HG03139 (cell line): ENCODE measurements around the gene PEAR1.

Source experiments
- ATAC-seq: cut with Tn5 transposase; IDR thresholded peaks from one replicate; pipeline ENCODE4 v1.9.1; 2021; ENCODE audit not compliant: unreplicated experiment

PEAR1 gene

GRCh38 chr1:156899956-156900718, 6.6 kb downstream of the PEAR1 start:
- no peak for ATAC-seq

DNA sequence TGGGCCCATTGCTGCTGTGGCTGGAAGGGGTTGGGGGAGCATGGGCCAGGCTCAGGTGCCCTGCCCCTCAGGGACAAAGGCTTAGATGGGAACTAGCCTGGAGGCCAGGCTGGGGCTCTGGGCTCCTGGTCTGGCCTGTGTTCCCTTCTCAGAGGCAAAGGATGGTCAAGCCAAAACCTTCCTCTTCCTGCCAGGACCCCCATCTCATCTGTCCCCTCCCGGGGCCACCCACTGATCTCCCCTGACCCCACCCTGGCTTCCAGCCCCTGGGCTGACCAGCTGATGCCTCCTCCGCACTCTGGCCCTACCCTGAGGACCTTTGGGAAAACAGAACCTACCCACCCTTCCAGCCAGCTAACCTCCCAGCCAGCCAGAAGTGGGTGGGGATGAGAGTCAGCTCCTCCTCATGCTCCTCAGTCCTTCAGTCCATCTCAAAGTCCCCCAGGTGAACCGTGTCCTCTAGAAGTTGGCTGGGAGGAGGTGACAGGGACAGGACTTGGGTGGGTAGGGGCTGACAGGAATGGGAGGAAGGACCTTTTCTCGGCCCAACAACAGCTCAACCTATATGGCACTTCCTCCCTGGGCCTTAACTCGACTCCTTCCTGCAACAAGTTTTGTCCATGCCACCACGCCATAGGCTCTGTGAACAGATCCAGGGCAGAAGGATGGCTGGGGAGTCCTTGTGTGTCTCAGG, 7.5 kb downstream of the PEAR1 start:
- ATAC-seq = no peak

DNA sequence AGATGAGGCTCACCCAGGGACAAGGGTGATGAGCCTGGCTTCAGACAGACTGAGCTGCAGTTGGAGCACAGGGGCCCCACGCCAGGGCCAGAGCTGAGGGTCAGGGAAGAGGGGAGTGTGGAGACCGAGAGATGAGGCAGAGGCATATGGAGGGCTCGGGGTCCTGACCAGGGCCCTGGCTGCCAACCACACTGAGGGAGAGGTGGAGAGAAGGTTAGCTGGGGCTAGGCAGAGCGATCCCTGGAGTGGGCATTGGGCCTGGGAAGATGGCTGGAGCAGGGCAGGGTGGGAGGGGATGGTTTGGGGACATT, 8.0 kb downstream of the PEAR1 start:
- no peak for ATAC-seq

- no peak for ATAC-seq
These were observed 8.7 kb downstream of the PEAR1 start for GRCh38 chr1:156901966-156902915.

DNA sequence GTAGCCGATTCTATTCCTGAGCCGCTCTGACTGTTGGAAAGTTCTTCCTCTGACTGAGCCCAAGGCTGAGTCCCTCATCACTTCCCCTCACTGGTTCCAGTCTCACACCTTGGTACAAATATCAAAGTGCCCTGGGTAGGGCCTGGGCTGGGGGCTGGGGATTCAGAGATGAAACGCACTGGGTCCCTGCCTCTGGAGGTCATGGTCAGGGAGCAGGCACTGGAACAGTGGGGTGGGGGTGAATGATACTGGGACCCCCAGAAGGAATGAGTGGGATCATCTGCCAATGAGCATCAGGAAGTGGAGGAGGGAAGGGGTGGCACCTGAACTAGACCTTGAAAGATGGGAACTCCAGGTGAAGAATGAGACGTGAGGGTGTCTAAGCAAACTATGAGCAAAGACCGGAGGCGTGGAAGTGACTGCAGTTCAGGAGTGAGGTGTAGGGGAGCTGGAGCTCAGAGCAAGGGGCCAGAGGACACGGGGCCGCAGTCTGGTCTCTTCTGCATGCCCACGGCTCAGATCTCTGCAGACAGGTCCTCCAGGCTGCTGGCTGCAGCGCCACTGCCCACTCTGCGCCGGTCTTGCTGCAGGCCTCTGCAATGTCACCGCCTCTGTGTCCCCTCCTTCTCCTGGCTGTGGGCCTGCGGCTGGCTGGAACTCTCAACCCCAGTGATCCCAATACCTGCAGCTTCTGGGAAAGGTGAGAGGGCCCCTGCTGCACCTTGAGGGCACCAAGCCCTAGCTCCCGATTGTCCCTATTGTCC, 10.0 kb downstream of the PEAR1 start:
- no peak for ATAC-seq

DNA sequence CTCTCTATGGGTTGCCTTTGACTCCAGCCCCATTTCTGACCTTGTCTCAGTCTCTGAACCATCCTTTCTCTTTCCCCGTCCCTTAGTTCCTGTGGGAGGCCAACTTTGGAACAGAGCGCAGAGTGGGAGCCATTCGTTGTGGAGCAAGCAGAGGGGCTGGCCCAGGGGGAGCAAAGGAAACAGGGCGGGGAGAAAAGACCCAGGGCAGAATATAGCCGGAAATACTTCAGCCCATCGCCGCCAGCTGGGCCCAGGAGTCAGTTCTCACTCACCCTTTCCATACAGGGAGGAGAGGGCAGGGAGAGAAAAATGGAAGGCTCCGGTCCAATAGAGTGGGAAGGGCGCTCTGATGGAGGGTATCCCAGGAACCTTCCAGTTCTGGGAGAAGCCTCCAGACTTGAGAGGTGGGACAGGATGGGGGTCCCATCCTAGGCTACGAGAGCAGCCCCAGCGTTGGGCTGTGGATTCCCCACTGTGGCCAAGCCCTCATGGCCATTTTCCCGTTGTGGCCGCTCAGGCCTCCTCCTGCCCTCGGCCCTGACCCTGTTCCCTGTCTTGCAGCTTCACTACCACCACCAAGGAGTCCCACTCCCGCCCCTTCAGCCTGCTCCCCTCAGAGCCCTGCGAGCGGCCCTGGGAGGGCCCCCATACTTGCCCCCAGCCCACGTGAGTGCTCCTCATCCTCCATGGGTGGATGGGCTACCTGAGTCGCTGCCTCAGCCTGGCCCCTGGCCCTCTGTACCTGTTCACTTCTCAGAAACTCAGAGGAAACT, 10.9 kb downstream of the PEAR1 start:
- no peak for ATAC-seq

- no peak for ATAC-seq
These were observed 11.7 kb downstream of the PEAR1 start for GRCh38 chr1:156905176-156905575.

- ATAC-seq = no peak
These were observed 12.1 kb downstream of the PEAR1 start for GRCh38 chr1:156905651-156906050.

DNA sequence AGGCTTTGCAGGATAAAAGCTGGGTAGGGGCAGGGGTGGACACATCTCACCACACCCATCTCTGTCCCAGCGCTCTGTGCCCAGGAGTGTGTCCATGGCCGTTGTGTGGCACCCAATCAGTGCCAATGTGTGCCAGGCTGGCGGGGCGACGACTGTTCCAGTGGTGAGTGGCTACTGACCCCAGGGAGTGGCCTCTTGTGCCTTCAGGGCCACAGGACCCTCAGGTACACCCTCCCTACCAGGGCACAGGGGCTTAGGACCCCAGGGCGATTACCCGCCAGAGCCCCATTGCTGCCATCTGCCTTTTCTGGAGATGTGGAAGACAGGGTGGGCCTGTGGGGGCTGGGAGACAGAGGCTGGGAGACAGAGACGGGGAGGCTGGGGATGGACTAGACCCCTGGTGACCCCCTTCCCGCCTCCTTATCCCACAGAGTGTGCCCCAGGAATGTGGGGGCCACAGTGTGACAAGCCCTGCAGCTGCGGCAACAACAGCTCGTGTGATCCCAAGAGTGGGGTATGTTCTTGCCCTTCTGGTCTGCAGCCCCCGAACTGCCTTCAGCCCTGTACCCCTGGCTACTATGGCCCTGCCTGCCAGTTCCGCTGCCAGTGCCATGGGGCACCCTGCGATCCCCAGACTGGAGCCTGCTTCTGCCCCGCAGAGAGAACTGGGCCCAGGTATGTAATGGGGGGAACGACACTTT, 12.8 kb downstream of the PEAR1 start:
- no peak for ATAC-seq

- no peak for ATAC-seq
These were observed 15.0 kb downstream of the PEAR1 start for GRCh38 chr1:156908541-156908940.

DNA sequence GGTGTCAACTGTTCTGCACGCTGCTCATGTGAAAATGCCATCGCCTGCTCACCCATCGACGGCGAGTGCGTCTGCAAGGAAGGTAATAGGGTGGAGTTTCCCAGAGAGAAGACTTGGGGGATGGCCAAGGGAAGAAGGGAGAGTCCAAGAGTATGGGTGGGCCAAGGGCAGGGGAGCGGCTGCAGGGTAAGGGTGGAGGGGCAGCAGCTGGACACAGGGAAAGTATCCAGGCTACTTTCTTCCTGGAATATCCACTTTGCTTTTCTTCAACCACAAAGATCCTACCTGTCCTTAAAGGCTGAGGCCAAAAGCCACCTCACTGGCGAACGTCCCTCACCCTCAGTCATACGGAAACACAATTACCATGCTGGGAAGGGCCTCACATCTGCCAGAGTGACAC, 15.4 kb downstream of the PEAR1 start:
- no peak for ATAC-seq

GRCh38 chr1:156909671-156910070, 16.2 kb downstream of the PEAR1 start:
- ATAC-seq = no peak

DNA sequence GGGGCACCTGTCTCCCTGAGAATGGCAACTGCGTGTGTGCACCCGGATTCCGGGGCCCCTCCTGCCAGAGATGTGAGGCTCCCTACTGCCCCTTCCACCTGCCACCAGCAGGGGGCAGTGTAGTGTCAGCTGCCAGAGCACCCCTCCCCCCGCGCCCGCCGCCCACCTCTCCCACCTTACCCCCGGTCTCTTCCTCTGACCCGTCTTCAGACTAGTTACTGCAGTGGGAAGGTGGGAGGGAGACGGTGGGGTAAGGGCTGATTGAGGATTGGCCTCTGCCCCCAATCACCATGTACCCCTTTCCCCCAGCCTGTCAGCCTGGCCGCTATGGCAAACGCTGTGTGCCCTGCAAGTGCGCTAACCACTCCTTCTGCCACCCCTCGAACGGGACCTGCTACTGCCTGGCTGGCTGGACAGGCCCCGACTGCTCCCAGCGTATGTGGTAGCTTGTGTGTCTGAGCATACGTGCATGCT, 16.8 kb downstream of the PEAR1 start:
- no peak for ATAC-seq

DNA sequence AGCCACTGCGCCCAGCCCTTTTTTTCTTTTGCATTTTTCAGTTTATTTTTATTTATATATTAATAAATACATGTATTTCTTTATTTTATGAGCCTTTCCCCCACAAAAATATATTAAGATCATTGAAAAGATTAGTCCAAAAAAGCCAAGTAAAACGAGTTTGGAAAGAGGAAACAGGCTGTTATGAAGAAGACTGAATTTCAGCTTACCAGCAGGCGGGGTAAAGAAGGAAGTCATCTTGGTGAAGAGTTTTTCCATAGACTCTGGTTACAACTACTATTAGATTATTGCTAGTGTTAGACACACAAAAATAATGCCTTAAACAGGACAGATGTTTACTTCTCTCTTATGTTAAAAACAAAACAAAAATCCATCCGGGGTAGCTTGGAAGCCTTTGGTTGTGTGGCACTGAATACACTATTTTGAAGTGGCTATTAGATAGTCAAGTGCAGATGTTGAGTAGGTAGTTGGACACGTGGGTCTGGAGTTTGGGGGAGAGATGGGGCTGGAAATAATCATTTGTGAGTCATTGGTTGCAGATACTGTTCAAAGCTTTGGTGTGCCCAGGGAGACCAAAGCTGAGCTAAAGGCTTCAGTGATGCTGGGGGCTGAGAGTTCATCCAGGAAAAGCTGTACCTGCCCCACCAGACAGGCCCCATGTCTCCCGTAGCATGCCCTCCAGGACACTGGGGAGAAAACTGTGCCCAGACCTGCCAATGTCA, 18.2 kb downstream of the PEAR1 start:
- ATAC-seq = no peak

DNA sequence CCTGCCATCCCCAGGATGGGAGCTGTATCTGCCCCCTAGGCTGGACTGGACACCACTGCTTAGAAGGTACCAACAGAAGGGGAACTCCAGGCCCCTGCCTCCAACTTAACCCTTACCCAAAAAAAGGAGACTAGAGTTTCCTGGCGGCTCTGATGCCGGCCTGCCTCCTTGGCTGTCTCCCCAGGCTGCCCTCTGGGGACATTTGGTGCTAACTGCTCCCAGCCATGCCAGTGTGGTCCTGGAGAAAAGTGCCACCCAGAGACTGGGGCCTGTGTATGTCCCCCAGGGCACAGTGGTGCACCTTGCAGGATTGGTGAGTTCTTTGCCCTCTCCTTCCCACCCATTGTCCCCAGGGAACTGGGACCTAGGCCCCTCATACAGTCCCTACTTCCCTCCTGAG, 18.8 kb downstream of the PEAR1 start:
- no peak for ATAC-seq

GRCh38 chr1:156912861-156913808, 19.6 kb downstream of the PEAR1 start:
- ATAC-seq = no peak

DNA sequence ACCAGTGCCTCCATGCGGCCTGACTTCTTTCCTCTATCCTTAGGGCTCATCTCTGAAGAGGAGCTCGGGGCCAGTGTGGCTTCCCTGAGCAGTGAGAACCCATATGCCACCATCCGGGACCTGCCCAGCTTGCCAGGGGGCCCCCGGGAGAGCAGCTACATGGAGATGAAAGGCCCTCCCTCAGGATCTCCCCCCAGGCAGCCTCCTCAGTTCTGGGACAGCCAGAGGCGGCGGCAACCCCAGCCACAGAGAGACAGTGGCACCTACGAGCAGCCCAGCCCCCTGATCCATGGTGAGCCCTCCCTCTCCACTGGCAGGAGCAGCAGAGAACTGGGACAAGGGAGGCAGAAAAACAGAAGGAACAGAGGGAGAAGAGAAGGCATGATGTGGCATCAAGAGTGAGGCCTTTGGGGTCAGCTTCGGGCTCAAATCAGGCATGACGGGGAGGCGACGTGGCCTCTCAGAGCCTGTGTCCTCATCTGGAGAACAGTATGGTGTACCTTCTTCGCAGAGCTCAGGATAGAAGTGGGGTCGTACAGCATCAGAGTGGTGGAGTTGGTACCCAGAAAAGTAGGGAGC, 20.4 kb downstream of the PEAR1 start:
- no peak for ATAC-seq
